ENCODE results near the gene CROCC2.

DNA sequence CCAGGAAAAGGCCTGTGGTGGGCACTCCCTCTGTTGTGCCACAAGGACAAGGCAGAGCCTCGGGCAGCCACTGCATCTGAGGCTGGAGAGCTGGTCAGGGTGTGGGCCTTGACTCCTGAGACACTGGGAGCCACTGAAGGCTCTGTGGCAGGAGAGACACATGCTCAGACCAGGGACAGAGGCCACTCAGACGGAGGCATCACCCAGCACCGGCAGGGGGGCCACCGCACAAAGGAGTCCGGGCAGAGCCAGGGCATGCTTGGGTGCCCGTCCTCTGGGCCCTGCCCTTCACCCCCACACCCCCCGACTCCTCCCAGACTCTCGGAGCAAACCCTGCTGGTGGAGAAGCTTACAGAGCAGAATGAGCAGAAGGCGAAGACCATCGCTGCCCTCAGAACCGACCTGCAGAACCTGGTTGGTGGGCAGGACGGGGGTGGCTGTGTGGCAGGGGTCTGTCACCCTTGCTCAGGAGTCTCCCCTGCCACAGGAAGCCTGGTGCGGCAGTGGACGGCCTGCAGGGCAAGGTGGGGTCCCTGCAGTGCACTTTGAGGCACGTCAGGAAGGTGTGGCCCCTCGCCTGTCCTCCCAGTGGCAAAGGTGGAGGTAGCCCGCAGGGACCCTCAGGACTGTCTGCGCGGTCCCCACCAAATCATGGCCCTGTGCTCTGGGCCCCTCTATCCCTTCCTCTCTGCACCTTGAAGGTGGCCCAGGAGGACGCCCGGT is 26.0 kb downstream of the CROCC2 start:
- TF ChIP-seq SP2 (tag by site-specific recombination; IDR thresholded peaks at IDR 0.05) (no peak), MYNN (tag by site-specific recombination; IDR thresholded peaks at IDR 0.05; ENCODE audit: borderline replicate concordance) (no peak), ZNF530 (tag by site-specific recombination; IDR thresholded peaks at IDR 0.05; ENCODE audit: low read depth) (no peak), ZBTB7A (tag by site-specific recombination; IDR thresholded peaks at IDR 0.05; ENCODE audit: low read depth) (no peak), ZNF274 (IDR thresholded peaks at IDR 0.05; ENCODE audit: low read length) (no peak), ZNF274 (tag by site-specific recombination; IDR thresholded peaks at IDR 0.05; ENCODE audit: borderline replicate concordance) (no peak), YY1 (tag by site-specific recombination; IDR thresholded peaks at IDR 0.05) (no peak), TCF7L2 (IDR thresholded peaks at IDR 0.05; ENCODE audit: borderline replicate concordance, low read depth, low read length) (no peak), OVOL3 (tag by site-specific recombination; IDR thresholded peaks at IDR 0.05) (no peak), ZNF768 (tag by site-specific recombination; IDR thresholded peaks at IDR 0.05) (no peak)
- TF ChIP-seq, protein P1, sequence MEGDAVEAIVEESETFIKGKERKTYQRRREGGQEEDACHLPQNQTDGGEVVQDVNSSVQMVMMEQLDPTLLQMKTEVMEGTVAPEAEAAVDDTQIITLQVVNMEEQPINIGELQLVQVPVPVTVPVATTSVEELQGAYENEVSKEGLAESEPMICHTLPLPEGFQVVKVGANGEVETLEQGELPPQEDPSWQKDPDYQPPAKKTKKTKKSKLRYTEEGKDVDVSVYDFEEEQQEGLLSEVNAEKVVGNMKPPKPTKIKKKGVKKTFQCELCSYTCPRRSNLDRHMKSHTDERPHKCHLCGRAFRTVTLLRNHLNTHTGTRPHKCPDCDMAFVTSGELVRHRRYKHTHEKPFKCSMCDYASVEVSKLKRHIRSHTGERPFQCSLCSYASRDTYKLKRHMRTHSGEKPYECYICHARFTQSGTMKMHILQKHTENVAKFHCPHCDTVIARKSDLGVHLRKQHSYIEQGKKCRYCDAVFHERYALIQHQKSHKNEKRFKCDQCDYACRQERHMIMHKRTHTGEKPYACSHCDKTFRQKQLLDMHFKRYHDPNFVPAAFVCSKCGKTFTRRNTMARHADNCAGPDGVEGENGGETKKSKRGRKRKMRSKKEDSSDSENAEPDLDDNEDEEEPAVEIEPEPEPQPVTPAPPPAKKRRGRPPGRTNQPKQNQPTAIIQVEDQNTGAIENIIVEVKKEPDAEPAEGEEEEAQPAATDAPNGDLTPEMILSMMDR (tag by site-specific recombination; IDR thresholded peaks at IDR 0.05): no peak
- TF ChIP-seq, protein P2, sequence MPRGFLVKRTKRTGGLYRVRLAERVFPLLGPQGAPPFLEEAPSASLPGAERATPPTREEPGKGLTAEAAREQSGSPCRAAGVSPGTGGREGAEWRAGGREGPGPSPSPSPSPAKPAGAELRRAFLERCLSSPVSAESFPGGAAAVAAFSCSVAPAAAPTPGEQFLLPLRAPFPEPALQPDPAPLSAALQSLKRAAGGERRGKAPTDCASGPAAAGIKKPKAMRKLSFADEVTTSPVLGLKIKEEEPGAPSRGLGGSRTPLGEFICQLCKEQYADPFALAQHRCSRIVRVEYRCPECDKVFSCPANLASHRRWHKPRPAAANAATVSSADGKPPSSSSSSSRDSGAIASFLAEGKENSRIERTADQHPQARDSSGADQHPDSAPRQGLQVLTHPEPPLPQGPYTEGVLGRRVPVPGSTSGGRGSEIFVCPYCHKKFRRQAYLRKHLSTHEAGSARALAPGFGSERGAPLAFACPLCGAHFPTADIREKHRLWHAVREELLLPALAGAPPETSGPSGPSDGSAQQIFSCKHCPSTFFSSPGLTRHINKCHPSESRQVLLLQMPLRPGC (tag by site-specific recombination; IDR thresholded peaks at IDR 0.05): no peak
- TF ChIP-seq, protein P3, sequence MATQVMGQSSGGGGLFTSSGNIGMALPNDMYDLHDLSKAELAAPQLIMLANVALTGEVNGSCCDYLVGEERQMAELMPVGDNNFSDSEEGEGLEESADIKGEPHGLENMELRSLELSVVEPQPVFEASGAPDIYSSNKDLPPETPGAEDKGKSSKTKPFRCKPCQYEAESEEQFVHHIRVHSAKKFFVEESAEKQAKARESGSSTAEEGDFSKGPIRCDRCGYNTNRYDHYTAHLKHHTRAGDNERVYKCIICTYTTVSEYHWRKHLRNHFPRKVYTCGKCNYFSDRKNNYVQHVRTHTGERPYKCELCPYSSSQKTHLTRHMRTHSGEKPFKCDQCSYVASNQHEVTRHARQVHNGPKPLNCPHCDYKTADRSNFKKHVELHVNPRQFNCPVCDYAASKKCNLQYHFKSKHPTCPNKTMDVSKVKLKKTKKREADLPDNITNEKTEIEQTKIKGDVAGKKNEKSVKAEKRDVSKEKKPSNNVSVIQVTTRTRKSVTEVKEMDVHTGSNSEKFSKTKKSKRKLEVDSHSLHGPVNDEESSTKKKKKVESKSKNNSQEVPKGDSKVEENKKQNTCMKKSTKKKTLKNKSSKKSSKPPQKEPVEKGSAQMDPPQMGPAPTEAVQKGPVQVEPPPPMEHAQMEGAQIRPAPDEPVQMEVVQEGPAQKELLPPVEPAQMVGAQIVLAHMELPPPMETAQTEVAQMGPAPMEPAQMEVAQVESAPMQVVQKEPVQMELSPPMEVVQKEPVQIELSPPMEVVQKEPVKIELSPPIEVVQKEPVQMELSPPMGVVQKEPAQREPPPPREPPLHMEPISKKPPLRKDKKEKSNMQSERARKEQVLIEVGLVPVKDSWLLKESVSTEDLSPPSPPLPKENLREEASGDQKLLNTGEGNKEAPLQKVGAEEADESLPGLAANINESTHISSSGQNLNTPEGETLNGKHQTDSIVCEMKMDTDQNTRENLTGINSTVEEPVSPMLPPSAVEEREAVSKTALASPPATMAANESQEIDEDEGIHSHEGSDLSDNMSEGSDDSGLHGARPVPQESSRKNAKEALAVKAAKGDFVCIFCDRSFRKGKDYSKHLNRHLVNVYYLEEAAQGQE (tag by site-specific recombination; IDR thresholded peaks at IDR 0.05): no peak
- TF ChIP-seq, protein P4, sequence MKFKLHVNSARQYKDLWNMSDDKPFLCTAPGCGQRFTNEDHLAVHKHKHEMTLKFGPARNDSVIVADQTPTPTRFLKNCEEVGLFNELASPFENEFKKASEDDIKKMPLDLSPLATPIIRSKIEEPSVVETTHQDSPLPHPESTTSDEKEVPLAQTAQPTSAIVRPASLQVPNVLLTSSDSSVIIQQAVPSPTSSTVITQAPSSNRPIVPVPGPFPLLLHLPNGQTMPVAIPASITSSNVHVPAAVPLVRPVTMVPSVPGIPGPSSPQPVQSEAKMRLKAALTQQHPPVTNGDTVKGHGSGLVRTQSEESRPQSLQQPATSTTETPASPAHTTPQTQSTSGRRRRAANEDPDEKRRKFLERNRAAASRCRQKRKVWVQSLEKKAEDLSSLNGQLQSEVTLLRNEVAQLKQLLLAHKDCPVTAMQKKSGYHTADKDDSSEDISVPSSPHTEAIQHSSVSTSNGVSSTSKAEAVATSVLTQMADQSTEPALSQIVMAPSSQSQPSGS (tag by site-specific recombination; IDR thresholded peaks at IDR 0.05; ENCODE audit: low read depth): no peak
